ENCODE results near the gene COP1. TPM values are rescaled to one million over a fixed set of nuclear protein-coding genes. Genes with fewer than 3 reads are reported as not detected.
"Not testable (repeated sequence)": the region's sequence is repeated elsewhere in the genome, so short reads cannot be mapped to it uniquely, and the experiment has no call there.

COP1 gene
- 23.4 TPM for total RNA-seq
- long read RNA-seq, transcript COP1-204 (20 exons, 3,033 nt), result major isoform, 16 of 40 reads
- long read RNA-seq, partial matches to known transcripts, result 0 of 40 reads
- long read RNA-seq, other reads (novel, unspliced or antisense), result 21 of 40 reads

DNA sequence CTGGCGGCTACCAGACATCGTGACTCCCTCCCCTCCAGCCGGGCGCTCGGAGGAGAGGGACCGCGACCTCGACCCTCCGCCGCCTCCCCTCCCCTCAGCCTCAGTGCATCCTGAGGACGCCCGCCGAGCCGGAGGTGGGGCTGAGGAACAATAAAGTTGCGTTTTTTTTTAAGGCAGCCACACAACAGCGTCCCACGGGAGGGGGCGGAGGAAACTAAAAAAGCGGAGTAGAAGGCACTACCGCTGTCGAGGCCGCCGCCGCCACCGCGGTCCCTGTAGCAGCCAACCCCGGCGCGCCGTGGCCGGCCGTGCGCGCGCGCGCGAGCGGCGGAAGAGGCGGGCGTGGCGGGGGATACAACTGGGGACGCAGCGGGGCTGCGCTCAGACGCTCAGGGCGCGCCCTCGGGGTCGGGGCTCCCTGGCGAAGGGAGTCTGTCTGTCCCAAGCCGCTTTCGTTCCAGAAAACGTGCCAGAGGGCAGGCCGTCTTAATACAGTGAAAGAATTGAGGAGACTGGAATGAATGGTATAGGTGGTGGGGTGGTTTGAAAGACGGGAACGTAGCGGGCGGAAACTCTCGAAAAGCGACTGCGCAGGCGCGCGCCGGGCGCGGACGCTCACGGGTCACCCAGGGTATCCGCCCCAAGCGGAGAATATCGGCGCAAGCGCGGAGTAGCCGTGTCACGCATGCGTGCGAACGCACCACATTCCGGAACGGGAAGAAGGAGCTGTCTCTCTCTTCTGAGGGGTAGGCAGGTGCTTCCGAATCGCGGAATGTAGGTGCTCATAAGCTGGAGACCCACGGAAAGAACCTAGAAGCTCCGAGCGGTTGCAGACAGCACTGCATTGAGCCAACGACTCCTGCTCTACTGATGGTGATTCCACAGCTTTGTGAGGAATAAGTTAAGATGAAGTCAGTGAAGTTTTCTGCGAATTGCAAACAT, at the start of gene COP1:
Gene COP1, minus strand, starts transcription at position 326 of the 942 bp plus-strand sequence. Its CDS starts 308 bp downstream, at position 18.
- ATAC-seq (peak; percentile 98), DNase-seq (ENCODE audit: missing footprints) (peak; percentile 98)
- intact Hi-C loops (cut with DNase I), result no loop called here

- ATAC-seq (no peak), DNase-seq (ENCODE audit: missing footprints) (no peak)
- intact Hi-C loops (cut with DNase I), result no loop called here
Observed at GRCh38 chr1:176252191-176252590, 45.1 kb upstream of the COP1 start.

- intact Hi-C loops (cut with DNase I), result no loop called here
- DNase-seq (ENCODE audit: missing footprints) (no peak), ATAC-seq (no peak)
Observed at GRCh38 chr1:176244851-176245250, 37.8 kb upstream of the COP1 start.

DNA sequence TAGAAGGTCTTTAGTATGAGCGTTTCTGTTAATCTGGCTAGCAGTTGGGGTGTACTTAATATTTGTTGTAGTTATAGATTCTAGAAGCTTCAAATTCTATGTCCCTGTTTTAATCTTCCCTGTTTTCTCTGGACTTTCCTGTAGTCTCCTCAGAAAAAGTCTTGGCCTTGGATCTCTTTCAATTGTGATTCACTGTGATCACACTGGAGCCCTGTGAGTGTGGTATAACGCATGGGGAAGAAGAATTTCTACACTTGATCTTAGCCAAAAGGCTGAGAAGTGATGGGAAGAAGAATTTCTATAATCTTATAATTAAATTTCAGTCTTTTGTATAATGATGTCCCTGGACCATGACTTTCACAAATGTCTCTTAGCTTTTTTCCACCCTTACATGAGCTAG, 36.7 kb upstream of the COP1 start:
- ATAC-seq, result no peak
- no peak for DNase-seq (ENCODE audit: missing footprints)
- intact Hi-C loops (cut with DNase I), result no loop called here

DNA sequence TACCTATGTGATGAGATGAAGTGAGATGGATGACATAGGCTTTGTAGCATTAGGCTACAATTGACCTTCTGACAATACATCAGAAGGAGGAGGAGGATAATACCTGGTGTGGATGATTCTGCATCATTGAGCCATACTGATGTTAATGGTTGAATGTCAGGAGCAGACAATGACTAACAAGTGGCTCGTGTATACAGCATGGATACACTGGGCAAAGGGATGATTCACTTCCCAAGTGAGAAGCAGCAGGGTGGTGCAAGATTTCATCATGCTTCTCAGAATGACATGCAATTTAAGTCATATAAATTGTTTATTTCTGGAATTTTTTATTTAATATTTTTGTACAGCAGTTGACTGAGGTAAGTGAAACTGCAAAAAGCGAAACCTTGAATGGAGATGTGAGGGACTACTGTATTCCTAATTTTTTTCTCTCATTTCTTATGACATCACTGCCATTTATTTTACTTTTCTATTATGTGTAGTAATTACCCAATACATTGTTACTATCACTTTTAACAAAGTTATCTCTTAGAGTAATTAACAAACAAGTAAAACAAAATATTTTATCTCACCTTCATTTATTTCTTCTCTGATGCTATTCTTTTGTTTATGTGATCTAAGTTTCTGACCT, 34.4 kb upstream of the COP1 start:
- DNase-seq (ENCODE audit: missing footprints) (no peak), ATAC-seq (no peak)
- intact Hi-C loops (cut with DNase I), result no loop called here

DNA sequence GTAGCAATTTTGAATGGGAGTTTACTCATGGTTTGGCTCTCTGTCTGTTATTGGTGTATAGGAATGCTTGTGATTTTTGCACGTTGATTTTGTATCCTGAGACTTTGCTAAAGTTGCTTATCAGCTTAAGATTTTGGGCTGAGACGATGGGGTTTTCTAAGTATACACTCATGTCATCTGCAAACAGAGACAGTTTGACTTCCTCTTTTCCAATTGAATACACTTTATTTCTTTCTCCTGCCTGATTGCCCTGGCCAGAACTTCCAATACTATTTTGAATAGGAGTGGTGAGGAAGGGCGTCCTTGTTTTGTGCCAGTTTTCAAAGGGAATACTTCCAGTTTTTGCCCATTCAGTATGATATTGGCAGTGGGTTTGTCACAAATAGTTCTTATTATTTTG, 26.6 kb upstream of the COP1 start:
- intact Hi-C loops (cut with DNase I), result not testable (repeated sequence)

GRCh38 chr1:176227579-176227978, 20.5 kb upstream of the COP1 start:
- ATAC-seq (no peak), DNase-seq (ENCODE audit: missing footprints) (no peak)
- intact Hi-C loops (cut with DNase I), result no loop called here

More for the DNA sequence above, 26.6 kb upstream of the COP1 start:
- DNase-seq (ENCODE audit: missing footprints); ATAC-seq: not testable (repeated sequence)

- intact Hi-C loops (cut with DNase I), result no loop called here
- DNase-seq (ENCODE audit: missing footprints), result no peak
- no peak for ATAC-seq
Observed at GRCh38 chr1:176225911-176226310, 18.8 kb upstream of the COP1 start.

DNA sequence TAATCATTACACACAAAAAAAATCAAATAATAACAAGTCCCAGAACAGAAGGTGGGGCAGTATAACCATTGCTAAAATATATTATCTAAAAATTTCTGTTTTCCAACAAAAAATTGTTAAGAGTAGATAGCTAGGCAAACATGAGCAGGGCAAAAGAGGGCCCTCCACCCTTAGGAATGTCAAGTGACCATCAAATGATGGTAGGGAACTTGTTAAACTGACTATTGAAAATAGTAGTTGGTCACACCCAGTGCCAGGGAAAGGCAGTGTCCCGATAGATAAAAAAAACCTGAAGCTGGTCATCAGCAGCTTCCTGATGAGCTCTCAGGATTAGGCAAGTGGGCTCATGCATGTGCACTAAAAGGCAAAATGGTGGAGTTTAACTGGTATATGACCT, 18.4 kb upstream of the COP1 start:
- intact Hi-C loops (cut with DNase I), result no loop called here
- ATAC-seq (no peak), DNase-seq (ENCODE audit: missing footprints) (no peak)

DNA sequence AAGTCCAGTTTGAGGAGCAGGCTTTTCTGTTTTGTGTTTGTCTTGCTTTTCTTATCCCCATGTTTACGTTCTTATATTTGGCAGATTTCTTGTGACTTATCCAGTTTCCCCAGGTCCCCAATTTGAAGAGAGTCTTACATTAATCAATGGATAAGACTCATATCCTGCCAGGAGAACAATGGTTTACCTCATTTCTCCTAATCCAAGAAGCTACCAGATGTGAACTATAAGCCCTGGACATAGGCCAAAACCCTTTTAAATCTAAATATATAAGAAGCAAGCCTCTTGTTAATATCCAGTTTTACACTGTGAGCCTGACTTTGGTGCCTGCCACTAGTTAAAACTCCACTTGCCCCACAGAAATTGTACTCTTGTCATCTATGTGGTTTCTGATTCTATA, 15.1 kb upstream of the COP1 start:
- ATAC-seq (no peak), DNase-seq (ENCODE audit: missing footprints) (no peak)
- intact Hi-C loops (cut with DNase I), result no loop called here

GRCh38 chr1:176220100-176220689, 13.1 kb upstream of the COP1 start:
- DNase-seq (ENCODE audit: missing footprints) (no peak), ATAC-seq (no peak)
- intact Hi-C loops (cut with DNase I), result no loop called here

GRCh38 chr1:176217461-176218099, 10.5 kb upstream of the COP1 start:
- intact Hi-C loops (cut with DNase I), result no loop called here
- ATAC-seq, result no peak
- no peak for DNase-seq (ENCODE audit: missing footprints)

DNA sequence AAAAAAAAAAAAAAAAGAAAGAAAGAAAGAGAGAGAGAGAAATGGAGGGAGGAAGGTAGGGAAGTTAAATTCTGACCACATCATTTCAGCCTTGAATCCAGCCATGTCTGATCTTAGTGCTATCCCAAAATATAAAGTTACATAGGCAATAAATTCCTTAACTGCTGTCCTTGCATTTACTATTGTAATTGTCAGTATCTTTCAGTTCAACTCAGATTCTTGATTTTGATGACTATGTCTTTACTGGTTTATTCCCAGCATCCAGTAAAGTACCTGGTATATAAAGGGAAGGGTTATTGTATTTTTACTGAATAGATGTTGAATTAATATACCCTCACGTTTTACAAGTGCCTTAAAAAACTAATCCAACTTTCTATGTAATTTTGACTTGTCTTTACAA, 8.9 kb upstream of the COP1 start:
- DNase-seq (ENCODE audit: missing footprints) (no peak), ATAC-seq (no peak)
- intact Hi-C loops (cut with DNase I), result no loop called here

DNA sequence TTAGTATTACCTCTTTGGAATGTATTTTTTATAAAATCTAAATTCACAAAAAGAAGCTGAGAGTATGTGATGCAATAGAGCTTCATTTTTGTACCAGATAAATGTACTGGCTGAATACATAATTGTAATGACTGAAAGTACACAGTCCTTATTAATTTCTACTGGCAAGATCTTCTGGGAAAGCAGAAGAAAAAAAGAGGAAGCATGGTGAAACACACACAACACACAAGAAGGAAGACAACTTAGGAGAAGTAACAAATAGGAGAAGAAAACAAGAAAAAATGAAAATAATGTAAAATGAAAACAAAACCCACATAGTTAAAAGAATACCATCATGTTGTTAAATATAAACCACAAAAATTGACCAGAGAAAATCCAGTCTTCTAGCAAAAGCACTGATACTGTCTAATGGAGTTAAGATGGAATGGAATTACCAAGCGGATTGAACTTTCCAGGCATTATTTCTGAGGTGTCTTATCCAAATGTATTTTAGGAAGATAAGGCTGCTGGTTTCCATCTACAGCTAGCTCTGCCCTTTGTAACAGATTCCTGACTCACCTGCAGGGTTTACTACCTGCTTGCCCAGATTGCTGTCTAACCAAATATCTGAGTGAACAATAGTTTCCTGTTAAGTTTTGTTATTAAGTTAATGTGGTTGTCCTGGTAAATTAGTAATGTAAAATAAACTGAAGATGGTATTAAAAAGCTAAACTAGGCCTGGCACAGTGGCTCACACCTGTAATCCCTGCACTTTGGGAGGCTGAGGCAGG, 4.5 kb upstream of the COP1 start:
- no peak for ATAC-seq
- intact Hi-C loops (cut with DNase I), result no loop called here
- DNase-seq (ENCODE audit: missing footprints), result no peak

DNA sequence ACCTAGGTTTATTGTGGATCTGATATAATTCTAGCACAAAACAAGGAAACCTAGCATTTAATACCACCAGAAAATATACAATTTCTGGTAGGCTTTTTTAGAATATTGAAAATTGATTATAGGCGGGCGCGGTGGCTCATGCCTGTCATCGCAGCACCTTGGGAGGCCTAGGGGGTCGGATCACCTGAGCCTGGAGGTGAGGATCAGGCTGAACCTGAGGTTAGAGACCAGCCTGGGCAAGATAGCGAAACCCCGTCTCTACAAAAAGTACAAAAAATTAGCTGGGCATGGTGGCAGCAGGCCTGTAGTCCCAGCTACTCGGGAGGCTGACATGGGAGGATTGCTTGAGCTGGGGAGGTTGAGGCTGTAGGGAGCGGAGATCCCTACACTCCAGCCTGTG, 948 bp upstream of the COP1 start:
- ATAC-seq (no peak), DNase-seq (ENCODE audit: missing footprints) (no peak)
- intact Hi-C loops (cut with DNase I), result no loop called here

GRCh38 chr1:176206006-176206960, 803 bp downstream of the COP1 start:
- no peak for DNase-seq (ENCODE audit: missing footprints)
- intact Hi-C loops (cut with DNase I), result no loop called here
- ATAC-seq, result peak; percentile 30

- DNase-seq (ENCODE audit: missing footprints) (no peak), ATAC-seq (no peak)
- intact Hi-C loops (cut with DNase I), result no loop called here
Observed at GRCh38 chr1:176205332-176205914, 1.7 kb downstream of the COP1 start.
